CD4-positive, alpha-beta memory T cell (primary cell): ENCODE data around the gene CCNE1. TPM values are rescaled to one million over a fixed set of nuclear protein-coding genes. Genes with fewer than 3 reads are reported as not detected.
"Not testable (repeated sequence)": the region's sequence is repeated elsewhere in the genome, so short reads cannot be mapped to it uniquely, and the experiment has no call there.

Experiments used
- CTCF ChIA-PET: fragments of 350-600 bp; sonication (Branson Sonifier 250); formaldehyde crosslinking; loops from one replicate; lab custom pipeline; 2021; ENCODE audit warnings: inconsistent platforms; ENCODE audit not compliant: partially characterized antibody; lab: Charles Lee
- POLR2A ChIA-PET: fragments of 350-600 bp; sonication (Branson Sonifier 250); formaldehyde crosslinking; loops from one replicate; lab custom pipeline; 2021; ENCODE audit not compliant: partially characterized antibody; lab: Charles Lee
- DNase-seq, 5 donors: peaks; one replicate each; pipeline versions ENCODE4 v3.0.0 to v3.0.0-alpha.2; 2020 to 2022; ENCODE audit warnings: mixed read lengths in 1 of 5
- H3K27ac ChIP-seq: one replicate; pipeline ENCODE4 v1.7.0; 2013; ENCODE audit warnings: low read depth, low read length
- H3K27me3 ChIP-seq: 2 replicates; pipeline ENCODE4 v1.7.0; 2013; ENCODE audit warnings: mild to moderate bottlenecking, low read length, moderate library complexity; ENCODE audit not compliant: insufficient read depth
- H3K36me3 ChIP-seq: 2 replicates; pipeline ENCODE4 v1.7.0; 2013; ENCODE audit warnings: mild to moderate bottlenecking, low read length, moderate library complexity; ENCODE audit not compliant: insufficient read depth
- H3K4me1 ChIP-seq: 2 replicates; pipeline ENCODE4 v1.7.0; 2013; ENCODE audit warnings: mild to moderate bottlenecking, low read length, moderate library complexity; ENCODE audit not compliant: insufficient read depth
- H3K4me3 ChIP-seq, 2 donors: one replicate each; pipeline ENCODE4 v1.7.0; 2013; ENCODE audit warnings: low read length in 2 of 2, mild to moderate bottlenecking in 1 of 2
- H3K9me3 ChIP-seq, 2 donors: one replicate each; pipeline ENCODE4 v1.7.0; 2013; ENCODE audit warnings: low read length in 2 of 2, control low read depth in 1 of 2; ENCODE audit not compliant: control insufficient read depth in 1 of 2
- H3K27ac Mint-ChIP-seq, 7 donors: one replicate each; pipeline ENCODE4 v1.8.0; 2020 to 2021; ENCODE audit warnings: mixed read lengths in 7 of 7, mild to moderate bottlenecking in 6 of 7, inconsistent platforms in 3 of 7, moderate library complexity in 3 of 7
- H3K27me3 Mint-ChIP-seq, 2 donors: one replicate each; pipeline ENCODE4 v1.8.0; 2020 to 2021; ENCODE audit warnings: mixed read lengths in 2 of 2
- H3K36me3 Mint-ChIP-seq, 2 donors: one replicate each; pipeline ENCODE4 v1.8.0; 2020 to 2021; ENCODE audit warnings: mixed read lengths in 2 of 2, inconsistent platforms in 1 of 2, mild to moderate bottlenecking in 1 of 2
- H3K4me1 Mint-ChIP-seq, 4 donors: one replicate each; pipeline ENCODE4 v1.8.0; 2020 to 2021; ENCODE audit warnings: mixed read lengths in 4 of 4, mild to moderate bottlenecking in 1 of 4
- H3K4me3 Mint-ChIP-seq, 8 donors: one replicate each; pipeline ENCODE4 v1.8.0; 2020 to 2021; ENCODE audit warnings: mixed read lengths in 8 of 8, mild to moderate bottlenecking in 7 of 8, moderate library complexity in 6 of 8, inconsistent platforms in 3 of 8
- H3K9me3 Mint-ChIP-seq, 8 donors: one replicate each; pipeline ENCODE4 v1.8.0; 2020 to 2021; ENCODE audit warnings: mixed read lengths in 8 of 8, mild to moderate bottlenecking in 5 of 8, inconsistent platforms in 3 of 8, moderate library complexity in 1 of 8
- intact Hi-C: fragments of 100-400 bp; cut with micrococcal nuclease; formaldehyde crosslinking; loops from one replicate; pipeline ENCODE4 v1.15.1; 2023
- polyA plus RNA-seq, 2 donors: library from polyadenylated mRNA; unstranded; fragments of 300-500 nt; fragmentation: Illumina TruSeq; gene quantifications; one replicate each; pipeline ENCODE4 v1.2.3, GENCODE V29; 2021
- total RNA-seq, 2 experiments: library from RNA; stranded (reverse); gene quantifications; one replicate each; pipeline ENCODE4 v1.2.3, GENCODE V29; 2021

Gene CCNE1
- total and polyA plus RNA-seq, 4 experiments from 2014 or later, result 0.50 to 3.4 (median 1.9) TPM

DNA sequence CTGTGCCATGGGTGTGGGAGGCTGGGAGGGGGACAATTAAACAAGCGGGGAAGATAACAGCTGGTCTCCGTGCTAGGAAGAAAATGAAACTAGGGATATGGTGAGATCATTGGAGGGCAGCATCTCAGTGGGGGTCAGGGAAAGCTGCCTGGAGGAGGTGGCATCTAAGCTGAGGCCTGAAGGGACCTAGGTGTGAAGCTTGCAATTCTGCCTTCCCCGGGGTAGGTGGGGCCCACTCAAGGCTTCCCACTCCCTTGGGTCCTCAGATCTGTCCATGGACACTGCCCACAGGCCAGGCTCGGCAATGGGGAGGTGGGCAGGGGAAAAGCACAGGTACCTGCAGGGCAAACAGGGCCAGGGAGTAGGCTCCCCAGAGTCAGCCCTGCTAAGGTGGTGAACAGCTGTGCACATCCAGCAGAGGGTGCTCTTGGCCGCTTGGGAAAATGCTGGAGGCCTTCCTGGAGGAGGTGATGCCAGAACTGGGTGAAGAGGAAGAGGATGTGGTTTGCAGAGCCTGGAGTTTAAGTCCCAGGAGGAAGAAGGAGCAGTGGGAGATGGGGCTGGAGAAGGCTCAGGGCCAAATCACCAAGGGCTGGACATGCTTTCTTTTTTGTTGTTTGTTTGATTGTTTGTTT lies 25.7 kb upstream of the CCNE1 start:
- ChIA-PET CTCF (interaction anchor here (1.0 to 3.0 kb wide), 5 partner anchors 65 to 89 kb away, joined by 3 to 11 read pairs (median 3); no protein-coding TSS in a partner anchor), POLR2A (interaction anchor here (0.7 kb wide), 1 partner anchor 87 kb away, joined by 3 read pairs; no protein-coding TSS in a partner anchor)
- no peaks in the 10 kb centered on the region for H3K36me3 ChIP-seq
- intact Hi-C loops, result no loop called here
- H3K4me3 ChIP-seq, result no peak overlapping the region
- no peaks in the 10 kb centered on the region for H3K9me3 ChIP-seq
- Mint-ChIP-seq H3K27me3 (peaks cover 1 to 3% of the 10 kb centered on the region in 2 donors), H3K4me3 (no peak overlapping the region), H3K27ac (peak overlapping the region in 1 of 7 donors; percentile 86), H3K36me3 (no peaks in the 10 kb centered on the region), H3K9me3 (no peaks in the 10 kb centered on the region), H3K4me1 (no peaks in the 10 kb centered on the region)
- no peak overlapping the region for H3K27ac ChIP-seq
- H3K4me1 ChIP-seq, result no peaks in the 10 kb centered on the region
- H3K27me3 ChIP-seq, result no peaks in the 10 kb centered on the region
- no peak for DNase-seq

DNA sequence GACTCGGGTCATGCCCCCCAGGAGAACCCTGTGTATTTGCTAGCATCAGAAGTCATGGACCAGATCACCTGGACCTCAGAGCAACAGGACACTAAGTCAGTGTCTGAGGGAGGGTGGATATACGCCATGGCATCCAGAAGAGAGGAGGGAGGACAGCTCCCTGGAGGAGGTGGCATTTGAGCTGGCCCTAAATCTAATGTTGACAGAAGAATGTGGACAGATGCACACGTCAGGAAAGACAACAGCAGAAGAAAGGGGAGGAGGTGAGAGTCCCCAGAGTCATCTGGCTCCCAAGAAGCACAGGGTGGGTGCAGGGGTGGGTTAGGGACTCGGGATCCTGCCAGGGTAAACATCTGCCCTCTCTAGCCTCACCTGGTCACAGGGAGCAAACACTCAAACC lies 24.5 kb upstream of the CCNE1 start:
- no peaks in the 10 kb centered on the region for H3K9me3 ChIP-seq
- H3K27ac Mint-ChIP-seq, result no peak overlapping the region

DNA sequence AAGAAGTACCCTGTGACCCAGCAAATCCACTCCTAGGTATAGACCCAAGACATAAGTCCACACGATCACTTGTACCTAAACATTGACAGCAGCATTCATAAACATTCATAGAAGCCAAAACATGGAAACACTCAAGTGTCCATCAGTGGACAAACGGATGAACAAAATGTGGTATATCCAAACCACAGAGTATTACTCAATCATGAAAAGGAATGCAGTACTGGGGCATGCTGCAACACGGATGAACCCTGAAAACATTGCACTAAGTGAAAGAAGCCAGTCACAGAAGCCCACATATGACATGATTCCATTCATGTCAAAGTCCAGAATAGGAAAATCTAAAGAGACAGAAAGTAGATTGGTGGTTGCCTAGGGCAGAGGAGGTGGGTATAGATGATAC lies 22.8 kb upstream of the CCNE1 start:
- Histone ChIP-seq H3K4me1 (no peaks in the 10 kb centered on the region), H3K4me3 (no peak overlapping the region), H3K9me3 (no peaks in the 10 kb centered on the region), H3K27me3 (no peaks in the 10 kb centered on the region), H3K36me3 (no peaks in the 10 kb centered on the region), H3K27ac (no peak overlapping the region)
- ChIA-PET CTCF (no interaction called here), POLR2A (no interaction called here)
- peaks cover 0 to 1% (median 0%) of the 10 kb centered on the region in 8 donors for H3K9me3 Mint-ChIP-seq
- H3K36me3 Mint-ChIP-seq, result no peaks in the 10 kb centered on the region
- peaks cover 1 to 5% of the 10 kb centered on the region in 2 donors for H3K27me3 Mint-ChIP-seq
- intact Hi-C loops, result no loop called here
- H3K27ac Mint-ChIP-seq, result peak overlapping the region in 1 of 7 donors; percentile 35
- no peaks in the 10 kb centered on the region for H3K4me1 Mint-ChIP-seq
- no peak for DNase-seq
- H3K4me3 Mint-ChIP-seq, result no peak overlapping the region

More for the DNA sequence above, 24.5 kb upstream of the CCNE1 start:
- Mint-ChIP-seq H3K36me3 (no peaks in the 10 kb centered on the region), H3K4me3 (no peak overlapping the region), H3K27me3 (peaks cover 1 to 3% of the 10 kb centered on the region in 2 donors), H3K4me1 (no peaks in the 10 kb centered on the region), H3K9me3 (no peaks in the 10 kb centered on the region)
- H3K4me1 ChIP-seq, result no peaks in the 10 kb centered on the region
- intact Hi-C loops, result no loop called here
- no peak for DNase-seq
- ChIA-PET POLR2A (no interaction called here), CTCF (interaction anchor here (1.3 to 3.0 kb wide), 2 partner anchors 27 to 85 kb away, joined by 4 to 11 read pairs; no protein-coding TSS in a partner anchor)
- H3K27ac ChIP-seq, result no peak overlapping the region
- no peak overlapping the region for H3K4me3 ChIP-seq
- H3K36me3 ChIP-seq, result no peaks in the 10 kb centered on the region
- no peaks in the 10 kb centered on the region for H3K27me3 ChIP-seq

DNA sequence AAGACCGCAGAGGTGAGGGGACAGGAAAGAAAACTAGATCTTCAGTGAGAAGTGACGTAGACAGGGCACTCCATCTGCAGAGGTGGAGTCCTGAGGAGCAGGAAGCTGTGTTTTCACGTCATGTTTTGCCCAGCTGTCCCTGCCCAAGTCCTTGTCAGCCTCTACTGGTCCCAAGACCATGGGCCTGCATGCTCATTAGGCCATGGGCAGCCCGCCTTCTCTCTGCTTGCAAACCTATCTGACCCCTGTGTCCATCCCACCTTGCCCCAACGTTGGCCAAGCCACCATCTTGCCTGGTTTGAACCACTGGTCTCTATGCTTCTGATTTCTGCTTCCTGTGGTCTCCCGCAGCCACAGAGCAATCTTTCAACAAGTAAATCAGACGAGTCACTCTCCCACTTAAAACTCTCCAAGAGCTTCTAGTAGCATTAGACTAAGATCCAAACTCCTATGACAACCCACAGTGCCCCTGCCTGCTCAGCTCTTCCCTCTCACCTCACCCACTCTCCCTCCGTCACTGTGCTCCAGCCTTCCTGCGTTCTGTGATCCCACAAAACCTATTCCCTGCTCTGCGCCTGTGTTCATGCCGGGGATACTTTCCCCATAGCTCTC lies 18.6 kb upstream of the CCNE1 start:
- Histone ChIP-seq H3K27me3 (no peaks in the 10 kb centered on the region), H3K36me3 (no peaks in the 10 kb centered on the region), H3K4me1 (no peaks in the 10 kb centered on the region), H3K9me3 (no peaks in the 10 kb centered on the region), H3K27ac (no peak overlapping the region), H3K4me3 (no peak overlapping the region)
- ChIA-PET CTCF (interaction anchor here (0.7 to 0.9 kb wide), 2 partner anchors 32 to 35 kb away, joined by 3 read pairs; no protein-coding TSS in a partner anchor), POLR2A (no interaction called here)
- Mint-ChIP-seq H3K9me3 (peaks cover 0 to 1% (median 0%) of the 10 kb centered on the region in 8 donors), H3K4me1 (no peaks in the 10 kb centered on the region), H3K4me3 (no peak overlapping the region), H3K36me3 (no peaks in the 10 kb centered on the region), H3K27ac (peak overlapping the region in 1 of 7 donors; percentile 48), H3K27me3 (peaks cover 1 to 5% of the 10 kb centered on the region in 2 donors)
- intact Hi-C loops, result no loop called here
- DNase-seq, result no peak

DNA sequence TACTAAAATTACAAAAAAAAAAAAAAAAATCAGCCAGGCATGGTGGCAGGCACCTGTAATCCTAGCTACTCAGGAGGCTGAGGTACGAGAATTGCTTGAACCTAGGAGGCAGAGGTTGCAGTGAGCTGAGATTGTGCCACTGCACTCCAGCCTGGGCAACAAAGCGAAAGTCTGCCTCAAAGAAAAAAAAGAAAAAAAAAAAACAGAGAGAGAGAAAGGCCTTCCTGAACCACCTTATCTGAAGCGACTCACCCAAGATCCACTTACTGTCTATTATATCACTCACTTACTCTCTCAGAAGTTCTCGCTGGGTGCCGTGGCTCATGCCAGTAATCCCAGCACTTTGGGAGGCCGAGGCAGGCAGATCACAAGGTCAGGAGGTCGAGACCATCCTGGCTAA lies 17.3 kb upstream of the CCNE1 start:
- intact Hi-C loops, H3K4me1 ChIP-seq, H3K27me3 Mint-ChIP-seq, H3K4me3 ChIP-seq, H3K4me3 Mint-ChIP-seq, CTCF ChIA-PET, H3K27ac Mint-ChIP-seq, H3K27me3 ChIP-seq, H3K4me1 Mint-ChIP-seq, H3K9me3 Mint-ChIP-seq, DNase-seq, H3K36me3 Mint-ChIP-seq, POLR2A ChIA-PET, H3K27ac ChIP-seq, H3K36me3 ChIP-seq, H3K9me3 ChIP-seq: not testable (repeated sequence)

DNA sequence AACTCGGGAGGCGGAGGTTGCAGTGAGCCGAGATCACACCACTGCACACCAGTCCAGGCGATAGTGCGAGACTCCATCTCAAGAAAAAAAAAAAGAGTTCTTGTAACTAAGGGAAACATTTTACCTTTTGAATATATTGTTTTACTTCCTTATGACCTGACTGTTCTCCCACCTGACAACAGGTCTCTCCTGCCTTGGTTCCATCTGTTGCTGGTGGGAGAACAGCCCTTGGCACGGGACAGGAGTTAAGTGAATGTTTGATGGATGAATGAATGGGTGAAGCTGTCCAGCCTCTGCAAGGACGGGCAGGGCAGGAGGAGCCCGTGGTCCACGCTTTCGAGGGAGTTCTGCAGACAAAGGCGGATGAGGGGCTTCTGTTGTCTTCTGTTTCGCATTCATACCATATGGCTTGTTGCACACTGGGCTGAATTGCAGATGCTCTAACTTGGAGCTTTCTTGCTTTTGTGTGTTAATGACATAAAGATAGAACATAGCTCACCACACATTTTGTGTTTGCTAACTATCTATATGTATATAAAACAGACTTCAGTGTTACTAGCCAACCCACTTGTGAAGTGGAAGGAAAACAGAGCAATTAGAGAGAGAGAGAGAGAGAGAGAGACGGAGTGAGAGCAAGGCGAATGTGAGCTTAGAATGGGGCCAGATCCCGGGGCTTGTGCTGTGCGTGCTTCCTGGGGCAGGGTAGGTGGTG lies 16.2 kb upstream of the CCNE1 start:
- POLR2A ChIA-PET, result no interaction called here
- peaks cover 0 to 1% (median 0%) of the 10 kb centered on the region in 8 donors for H3K9me3 Mint-ChIP-seq

DNA sequence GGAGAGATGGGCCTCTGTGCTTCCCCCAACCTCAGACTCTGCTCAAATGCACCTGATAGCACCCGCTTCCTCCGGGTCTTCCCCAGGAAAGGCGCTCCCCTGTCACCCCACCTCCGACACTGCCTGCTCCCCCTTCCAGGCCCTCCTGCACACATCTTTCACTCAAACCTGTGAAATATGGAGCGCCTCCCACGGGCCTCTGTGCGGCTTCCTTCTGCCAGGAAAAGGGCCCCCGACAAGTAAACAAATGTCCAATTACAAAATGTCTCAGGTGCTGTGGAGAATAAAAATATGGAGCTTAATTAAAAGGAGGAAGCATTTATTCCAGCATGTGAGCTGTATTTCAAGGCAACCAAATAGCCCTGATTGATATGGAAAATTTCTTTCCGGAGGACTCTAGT lies 15.6 kb upstream of the CCNE1 start:
- intact Hi-C loops, result no loop called here
- Mint-ChIP-seq H3K27ac (no peak overlapping the region), H3K4me3 (no peak overlapping the region), H3K27me3 (peaks cover 0 to 5% of the 10 kb centered on the region in 2 donors), H3K9me3 (peaks cover 0 to 1% (median 0%) of the 10 kb centered on the region in 8 donors), H3K4me1 (no peaks in the 10 kb centered on the region), H3K36me3 (no peaks in the 10 kb centered on the region)
- POLR2A ChIA-PET, result interaction anchor here (1.4 kb wide), 1 partner anchor 47 kb away, joined by 3 read pairs; no protein-coding TSS in a partner anchor
- Histone ChIP-seq H3K27me3 (no peaks in the 10 kb centered on the region), H3K27ac (no peak overlapping the region), H3K36me3 (no peaks in the 10 kb centered on the region), H3K9me3 (no peaks in the 10 kb centered on the region), H3K4me3 (no peak overlapping the region), H3K4me1 (no peaks in the 10 kb centered on the region)
- CTCF ChIA-PET, result interaction anchor here (2.0 kb wide), 1 partner anchor 62 kb away, joined by 4 read pairs; no protein-coding TSS in a partner anchor
- no peak for DNase-seq

More for the DNA sequence above, 16.2 kb upstream of the CCNE1 start:
- Histone ChIP-seq H3K36me3 (no peaks in the 10 kb centered on the region), H3K4me3 (no peak overlapping the region), H3K27ac (no peak overlapping the region), H3K27me3 (no peaks in the 10 kb centered on the region), H3K9me3 (no peaks in the 10 kb centered on the region), H3K4me1 (no peaks in the 10 kb centered on the region)
- no peaks in the 10 kb centered on the region for H3K4me1 Mint-ChIP-seq
- H3K27ac Mint-ChIP-seq, result no peak overlapping the region
- no peak overlapping the region for H3K4me3 Mint-ChIP-seq
- DNase-seq, result no peak
- peaks cover 0 to 5% of the 10 kb centered on the region in 2 donors for H3K27me3 Mint-ChIP-seq
- intact Hi-C loops, result no loop called here
- no peaks in the 10 kb centered on the region for H3K36me3 Mint-ChIP-seq
- CTCF ChIA-PET, result interaction anchor here (2.0 kb wide), 1 partner anchor 62 kb away, joined by 4 read pairs; no protein-coding TSS in a partner anchor
